Ovary (tissue), 9 donors: ENCODE results near the gene AGBL4. TPM values are rescaled to one million over a fixed set of nuclear protein-coding genes. Genes with fewer than 3 reads are reported as not detected.

Experiments
- DNase-seq, 5 donors: peaks; one replicate each; pipeline ENCODE4 v3.0.0-alpha.2; 2019 to 2020
- H3K27ac ChIP-seq, 2 donors: fragments of 200-600 bp; one replicate each; pipeline versions ENCODE4 v1.5.1 to v1.8.0; 2019 to 2022
- H3K27me3 ChIP-seq: fragments of 200-600 bp; one replicate; pipeline ENCODE4 v1.8.0; 2022
- H3K36me3 ChIP-seq: fragments of 200-600 bp; sonication (generic); one replicate; pipeline ENCODE4 v1.5.1; 2019
- H3K4me1 ChIP-seq: one replicate; pipeline ENCODE4 v1.8.1; 2013; ENCODE audit warnings: mild to moderate bottlenecking, moderate library complexity; ENCODE audit not compliant: insufficient read depth
- H3K4me3 ChIP-seq: fragments of 200-600 bp; sonication (generic); one replicate; pipeline ENCODE4 v1.5.1; 2017
- H3K9me3 ChIP-seq, 2 donors: fragments of 200-600 bp in 1 of 2; sonication (generic) in 1 of 2; one replicate each; pipeline versions ENCODE4 v1.5.1 to v1.8.1; 2013 to 2019; ENCODE audit warnings: mild to moderate bottlenecking in 1 of 2, moderate library complexity in 1 of 2
- CTCF ChIP-seq, 3 donors: fragments of 450-650 bp in 2 of 3; fragments of 200-600 bp in 1 of 3; IDR thresholded peaks; one replicate each; pipeline versions ENCODE4 v1.5.1 to v1.8.0; 2016 to 2022; ENCODE audit warnings: antibody characterized with exemption in 3 of 3, mild to moderate bottlenecking in 1 of 3
- EP300 ChIP-seq: sonication (generic); formaldehyde crosslinking; IDR thresholded peaks from one replicate; pipeline ENCODE4 v1.6.1; 2017; ENCODE audit warnings: antibody characterized with exemption
- POLR2A ChIP-seq: fragments of 450-650 bp; IDR thresholded peaks from one replicate; pipeline ENCODE4 v1.6.1; 2017; ENCODE audit warnings: antibody characterized with exemption, mild to moderate bottlenecking, moderate library complexity
- WGBS, 3 donors: extraction: QIAGEN DNeasy Blood & Tissue Kit in 1 of 3; methylation state at CpG; one replicate each; pipeline versions ENCODE4 v1.1.5 to v1.1.7; 2013 to 2017; 5-methylcytosine and 5-hydroxymethylcytosine counted together
- intact Hi-C, 4 donors: fragments of 100-400 bp; cut with DNase I; formaldehyde crosslinking; loops; one replicate each; pipeline versions ENCODE4 v1.11.0 to v1.15.1; 2022 to 2023
- polyA plus RNA-seq, 2 donors: library from polyadenylated mRNA; stranded (reverse); fragments of 200-250 nt in 1 of 2; fragments of 350-450 nt in 1 of 2; fragmentation: Illumina TruSeq in 1 of 2; extraction: RNeasy Lipid Tissue Mini Kit (QIAGEN cat#74804) in 1 of 2; gene quantifications; one replicate each; pipeline ENCODE4 v1.2.3, GENCODE V29; 2013 to 2014
- total RNA-seq, 7 donors: library from RNA; depleted of rRNA in 2 of 7; stranded (reverse); fragments of >200 nt in 2 of 7; fragmentation: NEBNext Ultra II Directional in 3 of 7; extraction: Animal tissue kit (Norgen Biotek cat#: 25700) in 3 of 7; gene quantifications; one replicate each; pipeline versions ENCODE4 v1.1.0 to v1.2.4, GENCODE V29; 2016 to 2023
- donor health status: DM: no; HTN: no; CAD: no; lungs with moderate emphysema.
- donor health status: DM: no; HTN: no; CAD: no.
- donor health status: Bipolar disorder and iron deficiency.
- donor health status: DM: yes; HTN: yes; CAD: no.
- donor health status: DM: no; HTN: no; CAD: no.
- donor health status: DM: yes; HTN: yes; CAD: no.

The AGBL4 gene
- total and polyA plus RNA-seq, 9 donors = 0.15 to 6.2 (median 0.64) TPM

GRCh38 chr1:49045371-49045770 is 978.4 kb downstream of the AGBL4 start:
- no peaks in the 10 kb centered on the region for H3K27me3 ChIP-seq
- no peak overlapping the region for H3K27ac ChIP-seq
- H3K36me3 ChIP-seq = no peaks in the 10 kb centered on the region
- H3K4me1 ChIP-seq = no peaks in the 10 kb centered on the region
- 73 to 87% (median 76%) methylated on average over 7 of the region's 7 CpGs for WGBS, 3 donors
- no peak overlapping the region for H3K4me3 ChIP-seq
- no peaks in the 10 kb centered on the region for H3K9me3 ChIP-seq
- no peak for DNase-seq
- no peak for TF ChIP-seq EP300
- TF ChIP-seq CTCF (IDR thresholded peaks at IDR 0.05) = no peak
- TF ChIP-seq POLR2A = no peak
- intact Hi-C loops = no loop called here

GRCh38 chr1:49036700-49037099 is 987.1 kb downstream of the AGBL4 start:
- Histone ChIP-seq H3K9me3 (no peaks in the 10 kb centered on the region), H3K4me3 (no peak overlapping the region), H3K36me3 (no peaks in the 10 kb centered on the region), H3K4me1 (no peaks in the 10 kb centered on the region), H3K27me3 (no peaks in the 10 kb centered on the region), H3K27ac (no peak overlapping the region)
- TF ChIP-seq POLR2A (no peak), EP300 (no peak), CTCF (IDR thresholded peaks at IDR 0.05) (no peak)
- DNase-seq = no peak
- WGBS, 3 donors = 70 to 75% (median 70%) methylated on average over 4 of the region's 4 CpGs
- intact Hi-C loops = no loop called here

GRCh38 chr1:49028396-49028795 is 995.4 kb downstream of the AGBL4 start:
- TF ChIP-seq POLR2A (no peak), EP300 (no peak), CTCF (IDR thresholded peaks at IDR 0.05) (no peak)
- WGBS, 3 donors = 73 to 80% (median 75%) methylated on average over 1 of the region's 1 CpG
- Histone ChIP-seq H3K4me1 (no peaks in the 10 kb centered on the region), H3K4me3 (no peak overlapping the region), H3K9me3 (no peaks in the 10 kb centered on the region), H3K36me3 (no peaks in the 10 kb centered on the region), H3K27me3 (no peaks in the 10 kb centered on the region), H3K27ac (no peak overlapping the region)
- intact Hi-C loops = no loop called here
- no peak for DNase-seq

- Histone ChIP-seq H3K4me1 (no peaks in the 10 kb centered on the region), H3K36me3 (no peaks in the 10 kb centered on the region), H3K27me3 (no peaks in the 10 kb centered on the region), H3K4me3 (no peak overlapping the region), H3K27ac (no peak overlapping the region), H3K9me3 (no peaks in the 10 kb centered on the region)
- TF ChIP-seq EP300 = no peak
- no peak for TF ChIP-seq POLR2A
- no peak for TF ChIP-seq CTCF (IDR thresholded peaks at IDR 0.05)
- intact Hi-C loops = no loop called here
- WGBS, 3 donors = 65 to 84% (median 78%) methylated on average over 1 of the region's 1 CpG
- no peak for DNase-seq
Measured at GRCh38 chr1:49026230-49026811, 997.4 kb downstream of the AGBL4 start.
